K562 (cell line): ENCODE measurements around the gene KHNYN. TPM values are rescaled to one million over a fixed set of nuclear protein-coding genes. Genes with fewer than 3 reads are reported as not detected.
"Not testable (repeated sequence)": the region's sequence is repeated elsewhere in the genome, so short reads cannot be mapped to it uniquely, and the experiment has no call there.

Source experiments
- ATAC-seq: fragments of 200-7000 bp; cut with Tn5 transposase; 3 replicates; pipeline ENCODE4 v1.9.1; 2020; ENCODE audit warnings: moderate library complexity
- BruUV-seq: library from RNA; stranded (reverse); fragments of 400-500 nt; replicated peaks from 2 replicates; lab custom pipeline; 2021; lab: Mats Ljungman, UMichigan
- CTCF ChIA-PET: fragments of 300-600 bp; formaldehyde crosslinking; extraction: SDS; loops from one replicate; lab custom pipeline; 2021; ENCODE audit warnings: low intra/inter-chr PET ratio; lab: Yijun Ruan, JAX
- POLR2A ChIA-PET: fragments of 300-600, 350-650 bp; sonication (Branson Sonifier 250); formaldehyde crosslinking; extraction: SDS; loops from one replicate; lab custom pipeline; 2021; ENCODE audit warnings: antibody characterized with exemption, inconsistent platforms; lab: Yijun Ruan, JAX
- DNase-seq, 4 experiments: peaks; one replicate each; pipeline versions ENCODE4 v3.0.0 to v3.0.0-alpha.2; 2011 to 2018; ENCODE audit warnings: low spot score in 3 of 4, mixed read lengths in 3 of 4; ENCODE audit errors: extremely low read depth in 1 of 4
- FAIRE-seq: peaks from 2 replicates; lab custom pipeline; 2011; peaks lifted over from hg19 to GRCh38; lab: Jason Lieb, UNC
- H2AFZ ChIP-seq: 2 replicates; pipeline ENCODE4 v1.6.0; 2011; ENCODE audit warnings: low read depth, low read length, control low read depth, inconsistent platforms
- H3K27ac ChIP-seq: fragments of 200-600 bp; 3 replicates; pipeline ENCODE4 v1.8.0; 2011; ENCODE audit warnings: low read depth, mild to moderate bottlenecking, control low read depth, inconsistent platforms, low read length, moderate library complexity, mixed read lengths; ENCODE audit errors: extremely low read depth
- H3K27me3 ChIP-seq, 2 experiments: fragments of 300-600 bp in 1 of 2; 2 replicates in 1 of 2; 3 replicates in 1 of 2; pipeline versions ENCODE4 v1.6.0 to v1.8.0; 2011; ENCODE audit warnings: inconsistent platforms in 2 of 2, low read length in 2 of 2, mild to moderate bottlenecking in 1 of 2, mixed read lengths in 1 of 2, moderate library complexity in 1 of 2; ENCODE audit not compliant: control insufficient read depth in 2 of 2, insufficient read depth in 2 of 2
- H3K36me3 ChIP-seq: fragments of 300-600 bp; 3 replicates; pipeline ENCODE4 v1.8.0; 2011; ENCODE audit warnings: mild to moderate bottlenecking, low read length, inconsistent platforms; ENCODE audit not compliant: control insufficient read depth, insufficient read depth
- H3K4me1 ChIP-seq, 2 experiments: fragments of 200-600 bp in 1 of 2; replicated peaks in 1 of 2; 2 replicates in 1 of 2; 3 replicates in 1 of 2; pipeline versions ENCODE4 v1.5.1 to v1.8.0; 2011; ENCODE audit warnings: inconsistent platforms in 2 of 2, low read length in 2 of 2, mild to moderate bottlenecking in 1 of 2, mixed read lengths in 1 of 2, moderate library complexity in 1 of 2; ENCODE audit not compliant: control insufficient read depth in 2 of 2, insufficient read depth in 2 of 2
- H3K4me2 ChIP-seq: 2 replicates; pipeline ENCODE4 v1.6.1; 2011; ENCODE audit warnings: low read length, control low read depth, inconsistent platforms, mixed read lengths; ENCODE audit not compliant: insufficient read depth
- H3K4me3 ChIP-seq: fragments of 200-600 bp; sonication (generic), shearing (Covaris generic); 2 replicates; pipeline ENCODE4 v1.5.1; 2016; ENCODE audit warnings: control low read depth, inconsistent platforms
- H3K79me2 ChIP-seq: fragments of 200-600 bp; 3 replicates; pipeline ENCODE4 v1.8.0; 2011; ENCODE audit warnings: low read length, inconsistent platforms; ENCODE audit not compliant: control insufficient read depth, insufficient read depth
- H3K9ac ChIP-seq, 2 experiments: 2 replicates each; pipeline versions ENCODE4 v1.6.0 to v1.6.1; 2011; ENCODE audit warnings: low read depth in 2 of 2, low read length in 2 of 2, control low read depth in 1 of 2, inconsistent platforms in 1 of 2, mild to moderate bottlenecking in 1 of 2, mixed read lengths in 1 of 2; ENCODE audit not compliant: insufficient read depth in 1 of 2
- H3K9me1 ChIP-seq: one replicate; pipeline ENCODE4 v1.6.0; 2011; ENCODE audit warnings: inconsistent platforms, mild to moderate bottlenecking, low read length, moderate library complexity; ENCODE audit not compliant: control insufficient read depth, insufficient read depth
- H3K9me3 ChIP-seq: replicated peaks from 2 replicates; pipeline ENCODE4 v1.5.1; 2011; ENCODE audit warnings: low read depth, low read length, inconsistent platforms; ENCODE audit not compliant: control insufficient read depth, insufficient read depth
- H4K20me1 ChIP-seq: replicated peaks from 2 replicates; pipeline ENCODE4 v1.6.1; 2011; ENCODE audit warnings: low read length, inconsistent platforms, mixed read lengths; ENCODE audit not compliant: control insufficient read depth, insufficient read depth
- BRD4 ChIP-seq: fragments of 200-600 bp; sonication (generic); IDR thresholded peaks from 2 replicates; pipeline ENCODE4 v1.6.1; 2017; ENCODE audit warnings: inconsistent platforms
- DNMT1 ChIP-seq: fragments of 450-650 bp; IDR thresholded peaks from 2 replicates; pipeline ENCODE4 v1.6.1; 2016; ENCODE audit warnings: antibody characterized with exemption, mild to moderate bottlenecking
- EGR1 ChIP-seq: fragments of 450-650 bp; conservative IDR thresholded peaks from 2 replicates; pipeline ENCODE4 v1.6.1; 2017; ENCODE audit warnings: mild to moderate bottlenecking
- FOS ChIP-seq: IDR thresholded peaks from 3 replicates; pipeline ENCODE4 v1.6.1; 2011; ENCODE audit not compliant: insufficient read length; ENCODE audit errors: extremely low read depth
- HLTF ChIP-seq: fragments of 450-650 bp; IDR thresholded peaks from 2 replicates; pipeline ENCODE4 v1.6.1; 2016
- HMG20A ChIP-seq: fragments of 450-650 bp; formaldehyde crosslinking; conservative IDR thresholded peaks from 2 replicates; pipeline ENCODE4 v1.4.0; 2020; ENCODE audit warnings: mild to moderate bottlenecking, mixed read lengths
- MCM5 ChIP-seq: fragments of 450-650 bp; IDR thresholded peaks from 2 replicates; pipeline ENCODE4 v1.6.1; 2016; ENCODE audit warnings: low read depth
- SAP30 ChIP-seq: fragments of 200-600 bp; sonication (generic); IDR thresholded peaks from 2 replicates; pipeline ENCODE4 v1.6.1; 2012; ENCODE audit warnings: borderline replicate concordance, low read depth, mild to moderate bottlenecking, moderate library complexity, low read length, control low read depth, inconsistent platforms; ENCODE audit not compliant: insufficient read depth, poor library complexity, severe bottlenecking
- SMARCB1 ChIP-seq: IDR thresholded peaks from 2 replicates; pipeline ENCODE4 v1.6.1; 2011; ENCODE audit warnings: improper control_type of control experiment, low read depth; ENCODE audit not compliant: insufficient read length
- SUPT5H ChIP-seq: fragments of 450-650 bp; IDR thresholded peaks from 2 replicates; pipeline ENCODE4 v1.6.1; 2016
- ZNF3 ChIP-seq: fragments of 250-450 bp; sonication (Bioruptor Pico); IDR thresholded peaks from 2 replicates; pipeline ENCODE4 v1.5.0; 2021; ENCODE audit warnings: mild to moderate bottlenecking, moderate library complexity
- WGBS: fragments of 100-300 bp; shearing (Covaris generic); methylation state at CpG from one replicate; pipeline ENCODE4 v1.1.6; 2016; ENCODE audit warnings: low coverage, mixed read lengths; ENCODE audit not compliant: insufficient coverage; ENCODE audit errors: missing lambda C conversion rate; 5-methylcytosine and 5-hydroxymethylcytosine counted together
- in situ Hi-C: fragments of 300-500 bp; cut with MboI; formaldehyde crosslinking; loops from 4 replicates; pipeline ENCODE4 v1.15.0; 2018; ENCODE audit warnings: inconsistent platforms, mixed read lengths
- intact Hi-C: fragments of 100-400 bp; cut with micrococcal nuclease; formaldehyde crosslinking; loops from 2 replicates; pipeline ENCODE4 v1.14.2; 2022
- polyA plus RNA-seq, 8 experiments: library from polyadenylated mRNA; depleted of rRNA in 4 of 8; stranded (reverse) in 5 of 8; unstranded in 3 of 8; fragments of >200 nt; fragmentation: Nextera tagmentation in 2 of 8; fragmentation: Illumina TruSeq in 1 of 8; extraction: Ambion mirVana in 2 of 8; extraction: Trizol in 1 of 8; gene quantifications; 2 replicates each; pipeline versions ENCODE4 v1.2.1 to v1.2.3, GENCODE V29; 2011 to 2014; ENCODE audit warnings: inconsistent platforms in 1 of 8, missing spikeins in 1 of 8
- total RNA-seq, 7 experiments: library from RNA; depleted of rRNA in 6 of 7; stranded (reverse); fragments of >200 nt in 6 of 7; fragmentation: Illumina TruSeq in 2 of 7; extraction: Trizol in 2 of 7; gene quantifications; 2 replicates each; pipeline versions ENCODE4 v1.2.1 to v1.2.3, GENCODE V29; 2011 to 2021; ENCODE audit warnings: low replicate concordance in 1 of 7
- TF ChIP-seq, protein P1 (sequence below): fragments of 250-450 bp; sonication (Bioruptor Pico); IDR thresholded peaks from 2 replicates; pipeline ENCODE4 v1.6.1; 2021; ENCODE audit warnings: mild to moderate bottlenecking
- TF ChIP-seq, protein P2 (sequence below): sonication (generic); formaldehyde crosslinking; IDR thresholded peaks from 2 replicates; pipeline ENCODE4 v1.8.0; 2022; ENCODE audit warnings: mild to moderate bottlenecking, missing genetic modification reagents

The KHNYN gene
- total and polyA plus RNA-seq, 9 of the 15 experiments (the other 6 are each of a cell fraction or from before 2014, with no cell fraction given), result 0.76 to 26.0 (median 14.1) TPM

DNA sequence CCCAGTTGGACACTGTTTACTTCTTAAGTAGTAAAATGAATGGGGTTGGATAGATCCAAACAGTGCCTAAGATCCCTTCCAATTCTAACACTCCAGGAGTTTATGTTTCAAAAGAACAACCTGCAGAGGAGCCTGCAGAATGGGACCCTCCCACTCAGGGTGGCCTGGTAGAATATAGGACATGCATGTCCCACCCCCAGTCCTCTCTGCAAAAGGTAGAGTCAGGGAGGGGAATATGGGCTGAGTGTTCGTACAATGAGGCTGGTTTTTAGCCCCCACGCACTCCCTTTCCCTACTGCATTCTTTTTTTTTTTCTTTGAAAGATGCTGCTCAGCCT, 42.8 kb upstream of the KHNYN start:
- no peak overlapping the region for H3K27ac ChIP-seq
- ChIA-PET POLR2A (no interaction called here), CTCF (no interaction called here)
- H2AFZ ChIP-seq, result peak overlapping the region; percentile 55; the same call in 1 of the 2 replicates
- H3K36me3 ChIP-seq, result no peaks in the 10 kb centered on the region
- H3K9me3 ChIP-seq, result no peaks in the 10 kb centered on the region
- no peak overlapping the region for H3K4me2 ChIP-seq
- intact Hi-C loops, result no loop called here
- TF ChIP-seq EGR1, result no peak
- TF ChIP-seq SUPT5H, result no peak
- TF ChIP-seq SAP30, result no peak
- TF ChIP-seq, protein P1, sequence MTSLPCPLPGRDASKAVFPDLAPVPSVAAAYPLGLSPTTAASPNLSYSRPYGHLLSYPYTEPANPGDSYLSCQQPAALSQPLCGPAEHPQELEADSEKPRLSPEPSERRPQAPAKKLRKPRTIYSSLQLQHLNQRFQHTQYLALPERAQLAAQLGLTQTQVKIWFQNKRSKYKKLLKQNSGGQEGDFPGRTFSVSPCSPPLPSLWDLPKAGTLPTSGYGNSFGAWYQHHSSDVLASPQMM, result no peak
- TF ChIP-seq SMARCB1, result no peak
- TF ChIP-seq HLTF, result no peak
- no peak for TF ChIP-seq FOS
- TF ChIP-seq MCM5, result no peak
- TF ChIP-seq HMG20A (CRISPR knock-in tag), result no peak
- TF ChIP-seq DNMT1, result no peak
- no peak for TF ChIP-seq BRD4
- no peak for TF ChIP-seq ZNF3
- TF ChIP-seq, protein P2, sequence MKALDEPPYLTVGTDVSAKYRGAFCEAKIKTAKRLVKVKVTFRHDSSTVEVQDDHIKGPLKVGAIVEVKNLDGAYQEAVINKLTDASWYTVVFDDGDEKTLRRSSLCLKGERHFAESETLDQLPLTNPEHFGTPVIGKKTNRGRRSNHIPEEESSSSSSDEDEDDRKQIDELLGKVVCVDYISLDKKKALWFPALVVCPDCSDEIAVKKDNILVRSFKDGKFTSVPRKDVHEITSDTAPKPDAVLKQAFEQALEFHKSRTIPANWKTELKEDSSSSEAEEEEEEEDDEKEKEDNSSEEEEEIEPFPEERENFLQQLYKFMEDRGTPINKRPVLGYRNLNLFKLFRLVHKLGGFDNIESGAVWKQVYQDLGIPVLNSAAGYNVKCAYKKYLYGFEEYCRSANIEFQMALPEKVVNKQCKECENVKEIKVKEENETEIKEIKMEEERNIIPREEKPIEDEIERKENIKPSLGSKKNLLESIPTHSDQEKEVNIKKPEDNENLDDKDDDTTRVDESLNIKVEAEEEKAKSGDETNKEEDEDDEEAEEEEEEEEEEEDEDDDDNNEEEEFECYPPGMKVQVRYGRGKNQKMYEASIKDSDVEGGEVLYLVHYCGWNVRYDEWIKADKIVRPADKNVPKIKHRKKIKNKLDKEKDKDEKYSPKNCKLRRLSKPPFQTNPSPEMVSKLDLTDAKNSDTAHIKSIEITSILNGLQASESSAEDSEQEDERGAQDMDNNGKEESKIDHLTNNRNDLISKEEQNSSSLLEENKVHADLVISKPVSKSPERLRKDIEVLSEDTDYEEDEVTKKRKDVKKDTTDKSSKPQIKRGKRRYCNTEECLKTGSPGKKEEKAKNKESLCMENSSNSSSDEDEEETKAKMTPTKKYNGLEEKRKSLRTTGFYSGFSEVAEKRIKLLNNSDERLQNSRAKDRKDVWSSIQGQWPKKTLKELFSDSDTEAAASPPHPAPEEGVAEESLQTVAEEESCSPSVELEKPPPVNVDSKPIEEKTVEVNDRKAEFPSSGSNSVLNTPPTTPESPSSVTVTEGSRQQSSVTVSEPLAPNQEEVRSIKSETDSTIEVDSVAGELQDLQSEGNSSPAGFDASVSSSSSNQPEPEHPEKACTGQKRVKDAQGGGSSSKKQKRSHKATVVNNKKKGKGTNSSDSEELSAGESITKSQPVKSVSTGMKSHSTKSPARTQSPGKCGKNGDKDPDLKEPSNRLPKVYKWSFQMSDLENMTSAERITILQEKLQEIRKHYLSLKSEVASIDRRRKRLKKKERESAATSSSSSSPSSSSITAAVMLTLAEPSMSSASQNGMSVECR, result no peak
- no peaks in the 10 kb centered on the region for H3K9me1 ChIP-seq
- H3K4me3 ChIP-seq, result no peak overlapping the region
- FAIRE-seq (no peak), DNase-seq (no peak), ATAC-seq (no peak)
- no peak overlapping the region for H3K9ac ChIP-seq
- in situ Hi-C loops, result no loop called here
- H3K79me2 ChIP-seq, result no peaks in the 10 kb centered on the region
- 31% methylated on average over 2 of the region's 2 CpGs for WGBS
- peaks cover 7 to 11% of the 10 kb centered on the region in 2 experiments; a peak in 3 of 5 replicates for H3K4me1 ChIP-seq
- no TSS peak for BruUV-seq
- no peaks in the 10 kb centered on the region for H3K27me3 ChIP-seq
- no peaks in the 10 kb centered on the region for H4K20me1 ChIP-seq

DNA sequence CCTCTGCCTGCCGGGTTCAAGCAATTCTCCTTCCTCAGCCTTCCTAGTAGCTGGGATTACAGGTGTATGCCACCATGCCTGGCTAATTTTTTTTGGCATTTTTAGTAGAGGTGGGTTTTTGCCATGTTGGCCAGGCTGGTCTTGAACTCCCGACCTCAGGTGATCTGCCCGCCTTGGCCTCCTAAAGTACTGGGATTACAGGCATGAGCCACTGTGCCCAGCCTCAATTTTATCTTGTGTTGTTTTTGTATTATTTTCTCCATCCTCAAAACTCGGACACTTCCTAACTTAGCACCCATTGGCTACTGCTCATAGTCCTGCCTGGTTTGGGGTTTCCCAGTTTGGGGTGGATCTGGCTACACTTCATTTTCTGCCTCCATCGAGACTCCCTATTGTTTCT, 42.2 kb upstream of the KHNYN start:
- H4K20me1 ChIP-seq, H3K79me2 ChIP-seq, H3K9ac ChIP-seq, in situ Hi-C loops, CTCF ChIA-PET, H3K4me2 ChIP-seq, H3K36me3 ChIP-seq, H2AFZ ChIP-seq, DNase-seq, FAIRE-seq, BruUV-seq, H3K27me3 ChIP-seq, H3K27ac ChIP-seq, H3K9me3 ChIP-seq, ATAC-seq, intact Hi-C loops, H3K9me1 ChIP-seq, POLR2A ChIA-PET, H3K4me3 ChIP-seq: not testable (repeated sequence)
- WGBS, result 21% methylated on average over 5 of the region's 5 CpGs
- peaks cover 7 to 11% of the 10 kb centered on the region in 2 experiments; a peak in 3 of 5 replicates for H3K4me1 ChIP-seq
